ENCODE results near the gene MYBPC3.

MYBPC3 gene

DNA sequence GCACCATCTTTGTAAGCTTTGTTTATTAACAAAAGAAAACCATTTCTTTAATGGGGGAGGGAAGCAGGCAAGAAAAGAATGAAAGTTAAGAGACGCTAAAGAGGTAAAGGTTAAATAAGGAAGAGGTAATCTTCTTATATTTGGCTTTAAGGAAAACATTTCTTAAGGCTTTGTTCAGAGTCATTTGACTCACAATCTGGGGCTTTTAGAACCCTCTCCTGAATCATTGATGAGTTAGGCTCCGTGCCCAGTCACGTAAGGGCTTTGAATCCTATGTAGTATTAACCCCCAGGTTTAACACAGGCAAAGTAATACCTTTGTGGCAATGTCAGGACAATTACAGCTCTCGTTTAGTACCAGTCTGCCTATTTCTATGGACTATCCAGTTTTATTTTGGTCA, 56.5 kb downstream of the MYBPC3 start:
- Histone ChIP-seq H3K9me3 (ENCODE audit: low read depth, low read length) (no peaks in the 10 kb centered on the region), H3K4me3 (no peak overlapping the region), H3K27ac (no peak overlapping the region), H3K9ac (ENCODE audit: insufficient read length) (no peak overlapping the region), H3K36me3 (ENCODE audit: insufficient read depth, low read length) (peaks cover 79% of the 10 kb centered on the region)
- no peak for DNase-seq (ENCODE audit: low read depth, low spot score)
- no peak for TF ChIP-seq POLR2AphosphoS5 (IDR thresholded peaks at IDR 0.05; ENCODE audit: borderline replicate concordance, low read depth, low read length)
- TF ChIP-seq EZH2 (IDR thresholded peaks at IDR 0.05): no peak
- no peak for TF ChIP-seq FOXP2 (optimal IDR thresholded peaks at IDR 0.05; ENCODE audit: control extremely low read depth, extremely low read length, insufficient read depth)

DNA sequence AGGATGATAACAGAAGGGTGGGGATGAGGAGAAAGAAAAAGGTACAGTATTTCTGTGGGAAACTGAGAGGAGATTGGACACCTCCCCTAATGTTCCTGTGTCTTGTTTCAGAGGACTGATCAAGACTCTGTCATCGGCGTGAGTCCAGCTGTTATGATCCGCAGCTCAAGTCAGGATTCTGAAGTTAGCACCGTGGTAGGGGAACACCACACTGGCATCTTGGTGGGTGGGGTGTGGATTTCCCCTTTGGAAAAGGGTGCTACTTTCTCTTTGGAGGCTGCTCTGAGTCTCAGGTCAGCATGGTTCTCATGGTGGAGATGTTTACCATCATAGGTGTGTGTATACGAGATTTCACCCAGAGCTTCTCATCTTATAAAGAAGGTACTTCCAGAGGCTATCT, 57.1 kb downstream of the MYBPC3 start:
- no peak for DNase-seq (ENCODE audit: low read depth, low spot score)
- no peak for TF ChIP-seq EZH2 (IDR thresholded peaks at IDR 0.05)
- TF ChIP-seq FOXP2 (optimal IDR thresholded peaks at IDR 0.05; ENCODE audit: control extremely low read depth, extremely low read length, insufficient read depth): no peak
- no peak for TF ChIP-seq POLR2AphosphoS5 (IDR thresholded peaks at IDR 0.05; ENCODE audit: borderline replicate concordance, low read depth, low read length)
- Histone ChIP-seq H3K4me3 (no peak overlapping the region), H3K9ac (ENCODE audit: insufficient read length) (no peak overlapping the region), H3K36me3 (ENCODE audit: insufficient read depth, low read length) (peaks cover 79% of the 10 kb centered on the region), H3K27ac (no peak overlapping the region), H3K9me3 (ENCODE audit: low read depth, low read length) (no peaks in the 10 kb centered on the region)

DNA sequence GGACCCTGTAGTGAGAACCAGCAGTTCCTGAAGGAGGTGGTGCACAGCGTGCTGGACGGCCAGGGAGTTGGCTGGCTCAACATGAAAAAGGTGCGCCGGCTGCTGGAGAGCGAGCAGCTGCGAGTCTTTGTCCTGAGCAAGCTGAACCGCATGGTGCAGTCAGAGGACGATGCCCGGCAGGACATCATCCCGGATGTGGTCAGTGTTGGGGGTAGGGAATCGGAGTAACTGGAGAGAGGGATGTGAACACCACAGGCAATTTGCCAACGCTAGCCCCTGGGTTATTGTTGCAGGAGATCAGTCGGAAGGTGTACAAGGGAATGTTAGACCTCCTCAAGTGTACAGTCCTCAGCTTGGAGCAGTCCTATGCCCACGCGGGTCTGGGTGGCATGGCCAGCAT, 62.6 kb downstream of the MYBPC3 start:
- TF ChIP-seq POLR2AphosphoS5 (IDR thresholded peaks at IDR 0.05; ENCODE audit: borderline replicate concordance, low read depth, low read length) (no peak), FOXP2 (optimal IDR thresholded peaks at IDR 0.05; ENCODE audit: control extremely low read depth, extremely low read length, insufficient read depth) (no peak), EZH2 (IDR thresholded peaks at IDR 0.05) (no peak)
- DNase-seq (ENCODE audit: low read depth, low spot score): no peak
- Histone ChIP-seq H3K9me3 (ENCODE audit: low read depth, low read length) (no peaks in the 10 kb centered on the region), H3K36me3 (ENCODE audit: insufficient read depth, low read length) (peaks cover 79% of the 10 kb centered on the region), H3K27ac (no peak overlapping the region), H3K9ac (ENCODE audit: insufficient read length) (no peak overlapping the region), H3K4me3 (no peak overlapping the region)

DNA sequence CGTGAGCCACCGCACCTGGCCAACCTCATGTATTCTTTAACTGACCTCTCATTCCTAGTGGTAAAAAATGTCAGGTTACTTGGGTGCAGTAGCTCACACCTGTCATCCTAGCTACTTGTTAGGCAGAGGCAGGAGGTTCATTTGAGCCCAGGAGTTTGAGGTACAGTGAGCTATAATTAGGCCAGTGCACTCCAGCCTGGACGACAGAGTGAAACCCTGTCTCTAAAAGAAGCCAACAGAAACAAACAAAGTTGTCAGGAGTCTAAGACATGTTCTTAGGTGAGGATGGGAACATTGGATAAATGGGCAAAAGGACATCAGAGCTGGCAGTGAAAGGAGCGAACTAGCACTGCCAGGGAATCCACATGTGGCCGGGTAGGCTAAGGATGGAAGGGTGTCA, 64.4 kb downstream of the MYBPC3 start:
- H3K4me3 ChIP-seq: no peak overlapping the region
- peaks cover 86% of the 10 kb centered on the region for H3K36me3 ChIP-seq (ENCODE audit: insufficient read depth, low read length)
- no peaks in the 10 kb centered on the region for H3K9me3 ChIP-seq (ENCODE audit: low read depth, low read length)
- no peak overlapping the region for H3K9ac ChIP-seq (ENCODE audit: insufficient read length)
- no peak for DNase-seq (ENCODE audit: low read depth, low spot score)
- H3K27ac ChIP-seq: no peak overlapping the region
- no peak for TF ChIP-seq EZH2 (IDR thresholded peaks at IDR 0.05)
- no peak for TF ChIP-seq FOXP2 (optimal IDR thresholded peaks at IDR 0.05; ENCODE audit: control extremely low read depth, extremely low read length, insufficient read depth)
- no peak for TF ChIP-seq POLR2AphosphoS5 (IDR thresholded peaks at IDR 0.05; ENCODE audit: borderline replicate concordance, low read depth, low read length)

DNA sequence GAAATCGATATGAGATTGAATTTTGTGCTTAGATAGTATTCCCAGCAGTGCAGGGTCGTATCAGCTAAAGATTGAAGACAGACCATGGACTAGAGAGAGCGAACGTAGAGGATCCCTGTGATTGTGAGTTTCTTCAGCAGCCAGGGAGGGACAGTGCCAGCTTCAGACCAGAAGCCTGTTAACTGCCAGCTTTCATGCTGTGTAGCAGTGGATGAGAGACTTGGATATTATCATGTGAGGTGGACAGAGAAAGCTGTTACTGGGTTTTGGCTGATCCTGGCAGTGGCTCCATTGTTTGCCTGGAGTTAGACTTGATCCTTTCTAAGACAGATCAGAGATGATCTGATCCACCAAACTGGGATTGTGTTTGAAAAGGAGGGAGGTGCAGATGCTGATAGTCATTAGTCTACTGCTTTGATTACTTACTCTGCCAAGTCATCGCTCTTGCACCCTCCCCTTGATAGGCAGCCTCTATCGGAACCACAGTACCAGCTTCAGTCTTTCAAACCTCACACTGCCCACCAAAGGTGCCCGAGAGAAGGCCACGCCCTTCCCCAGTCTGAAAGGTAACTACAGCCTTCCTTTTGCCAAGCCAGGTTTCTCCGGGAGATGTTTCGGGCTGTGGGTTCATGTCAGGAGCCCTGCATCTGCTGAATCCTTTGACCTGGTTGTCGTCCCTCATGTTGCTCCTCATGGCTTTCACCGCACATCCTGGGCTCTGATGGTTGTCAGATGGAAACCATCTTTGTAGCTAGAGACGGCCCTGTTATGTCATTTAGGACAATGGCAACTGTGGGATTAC, 66.3 kb downstream of the MYBPC3 start:
- Histone ChIP-seq H3K36me3 (ENCODE audit: insufficient read depth, low read length) (peaks cover 80% of the 10 kb centered on the region), H3K9me3 (ENCODE audit: low read depth, low read length) (no peaks in the 10 kb centered on the region), H3K9ac (ENCODE audit: insufficient read length) (no peak overlapping the region), H3K27ac (no peak overlapping the region), H3K4me3 (no peak overlapping the region)
- DNase-seq (ENCODE audit: low read depth, low spot score): no peak
- TF ChIP-seq POLR2AphosphoS5 (IDR thresholded peaks at IDR 0.05; ENCODE audit: borderline replicate concordance, low read depth, low read length) (no peak), EZH2 (IDR thresholded peaks at IDR 0.05) (no peak), FOXP2 (optimal IDR thresholded peaks at IDR 0.05; ENCODE audit: control extremely low read depth, extremely low read length, insufficient read depth) (no peak)

DNA sequence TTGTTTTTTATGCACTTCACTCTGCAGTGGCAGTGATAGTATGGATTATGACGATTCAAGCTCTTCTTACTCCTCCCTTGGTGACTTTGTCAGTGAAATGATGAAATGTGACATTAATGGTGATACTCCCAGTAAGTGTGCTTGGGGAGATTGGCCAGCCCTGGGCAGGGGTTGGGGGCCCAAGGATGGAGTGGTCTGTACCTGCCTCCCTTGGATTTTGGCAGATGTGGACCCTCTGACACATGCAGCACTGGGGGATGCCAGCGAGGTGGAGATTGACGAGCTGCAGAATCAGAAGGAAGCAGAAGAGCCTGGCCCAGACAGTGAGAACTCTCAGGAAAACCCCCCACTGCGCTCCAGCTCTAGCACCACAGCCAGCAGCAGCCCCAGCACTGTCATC, 68.4 kb downstream of the MYBPC3 start:
- DNase-seq (ENCODE audit: low read depth, low spot score): no peak
- H3K27ac ChIP-seq: no peak overlapping the region
- H3K9me3 ChIP-seq (ENCODE audit: low read depth, low read length): no peaks in the 10 kb centered on the region
- TF ChIP-seq FOXP2 (optimal IDR thresholded peaks at IDR 0.05; ENCODE audit: control extremely low read depth, extremely low read length, insufficient read depth) (no peak), POLR2AphosphoS5 (IDR thresholded peaks at IDR 0.05; ENCODE audit: borderline replicate concordance, low read depth, low read length) (no peak), EZH2 (IDR thresholded peaks at IDR 0.05) (no peak)
- no peak overlapping the region for H3K4me3 ChIP-seq
- peaks cover 77% of the 10 kb centered on the region for H3K36me3 ChIP-seq (ENCODE audit: insufficient read depth, low read length)
- no peak overlapping the region for H3K9ac ChIP-seq (ENCODE audit: insufficient read length)

DNA sequence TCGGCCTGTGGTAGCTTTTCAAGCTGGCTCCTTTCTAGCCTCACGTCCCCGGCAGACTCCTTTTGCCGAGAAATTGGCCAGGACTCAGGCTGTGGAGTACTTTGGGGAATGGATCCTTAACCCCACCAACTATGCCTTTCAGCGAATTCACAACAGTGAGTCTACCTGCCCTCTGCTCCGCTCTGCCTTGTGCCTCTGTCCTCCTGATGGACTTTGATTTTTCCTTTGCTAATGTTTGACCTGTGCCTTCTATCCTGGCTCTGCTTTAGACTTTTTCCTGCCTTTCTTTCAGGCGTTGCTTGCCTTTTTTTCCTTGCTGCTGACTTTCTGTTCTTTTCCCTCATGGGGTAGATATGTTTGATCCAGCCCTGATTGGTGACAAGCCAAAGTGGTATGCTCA, 70.0 kb downstream of the MYBPC3 start:
- Histone ChIP-seq H3K9ac (ENCODE audit: insufficient read length) (no peak overlapping the region), H3K27ac (no peak overlapping the region), H3K4me3 (no peak overlapping the region), H3K9me3 (ENCODE audit: low read depth, low read length) (no peaks in the 10 kb centered on the region), H3K36me3 (ENCODE audit: insufficient read depth, low read length) (peaks cover 79% of the 10 kb centered on the region)
- TF ChIP-seq POLR2AphosphoS5 (IDR thresholded peaks at IDR 0.05; ENCODE audit: borderline replicate concordance, low read depth, low read length) (no peak), EZH2 (IDR thresholded peaks at IDR 0.05) (no peak), FOXP2 (optimal IDR thresholded peaks at IDR 0.05; ENCODE audit: control extremely low read depth, extremely low read length, insufficient read depth) (no peak)
- no peak for DNase-seq (ENCODE audit: low read depth, low spot score)
